Measurements from ENCODE around the gene SLC15A5. TPM values are rescaled to one million over a fixed set of nuclear protein-coding genes. Genes with fewer than 3 reads are reported as not detected.

Gene SLC15A5
- total RNA-seq, 1 donor from 2014 or later, result not detected

- no peak overlapping the region for H3K27ac ChIP-seq
- no peak overlapping the region for H3K4me3 ChIP-seq
- no peaks in the 10 kb centered on the region for H3K27me3 ChIP-seq
- intact Hi-C loops (cut with DNase I), result no loop called here
- TF ChIP-seq, protein P1, sequence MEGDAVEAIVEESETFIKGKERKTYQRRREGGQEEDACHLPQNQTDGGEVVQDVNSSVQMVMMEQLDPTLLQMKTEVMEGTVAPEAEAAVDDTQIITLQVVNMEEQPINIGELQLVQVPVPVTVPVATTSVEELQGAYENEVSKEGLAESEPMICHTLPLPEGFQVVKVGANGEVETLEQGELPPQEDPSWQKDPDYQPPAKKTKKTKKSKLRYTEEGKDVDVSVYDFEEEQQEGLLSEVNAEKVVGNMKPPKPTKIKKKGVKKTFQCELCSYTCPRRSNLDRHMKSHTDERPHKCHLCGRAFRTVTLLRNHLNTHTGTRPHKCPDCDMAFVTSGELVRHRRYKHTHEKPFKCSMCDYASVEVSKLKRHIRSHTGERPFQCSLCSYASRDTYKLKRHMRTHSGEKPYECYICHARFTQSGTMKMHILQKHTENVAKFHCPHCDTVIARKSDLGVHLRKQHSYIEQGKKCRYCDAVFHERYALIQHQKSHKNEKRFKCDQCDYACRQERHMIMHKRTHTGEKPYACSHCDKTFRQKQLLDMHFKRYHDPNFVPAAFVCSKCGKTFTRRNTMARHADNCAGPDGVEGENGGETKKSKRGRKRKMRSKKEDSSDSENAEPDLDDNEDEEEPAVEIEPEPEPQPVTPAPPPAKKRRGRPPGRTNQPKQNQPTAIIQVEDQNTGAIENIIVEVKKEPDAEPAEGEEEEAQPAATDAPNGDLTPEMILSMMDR (IDR thresholded peaks at IDR 0.05), result no peak
- no peaks in the 10 kb centered on the region for H3K36me3 ChIP-seq
- no peaks in the 10 kb centered on the region for H3K9me3 ChIP-seq
- DNase-seq (ENCODE audit: low spot score in 2 of 2), result no peak
- H3K4me1 ChIP-seq, result no peaks in the 10 kb centered on the region
These were observed 45.5 kb upstream of the SLC15A5 start for GRCh38 chr12:16323010-16323409.

DNA sequence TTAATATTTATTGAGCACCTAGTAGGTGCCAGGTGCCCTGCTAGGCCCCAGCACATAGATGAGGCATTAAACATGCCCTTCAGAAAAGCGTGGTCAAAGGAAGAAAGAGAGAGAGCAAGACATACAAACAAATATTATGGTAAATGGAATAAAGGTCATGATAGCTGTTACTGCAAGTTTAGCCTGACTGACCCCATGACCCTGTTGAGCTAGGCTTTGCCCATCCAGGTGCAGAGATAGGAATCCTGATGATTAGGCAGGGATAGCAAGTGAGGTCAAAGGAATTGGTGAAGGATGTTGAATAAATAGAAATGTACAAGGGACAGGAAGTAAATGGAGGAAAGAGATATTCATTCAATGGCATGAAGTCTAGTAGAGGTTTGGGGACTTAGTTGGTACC, 33.4 kb upstream of the SLC15A5 start:
- TF ChIP-seq, protein P1 (IDR thresholded peaks at IDR 0.05), result no peak
- intact Hi-C loops (cut with DNase I), result no loop called here

GRCh38 chr12:16307856-16308475, 30.5 kb upstream of the SLC15A5 start:
- Histone ChIP-seq H3K4me1 (no peaks in the 10 kb centered on the region), H3K9me3 (peaks cover 9% of the 10 kb centered on the region in 2 donors), H3K4me3 (no peak overlapping the region), H3K27me3 (no peaks in the 10 kb centered on the region), H3K27ac (no peak overlapping the region), H3K36me3 (no peaks in the 10 kb centered on the region)
- DNase-seq (ENCODE audit: low spot score in 2 of 2), result no peak
- intact Hi-C loops (cut with DNase I), result no loop called here
- TF ChIP-seq, protein P1 (IDR thresholded peaks at IDR 0.05), result no peak

More for the DNA sequence above, 33.4 kb upstream of the SLC15A5 start:
- no peaks in the 10 kb centered on the region for H3K36me3 ChIP-seq
- no peak overlapping the region for H3K4me3 ChIP-seq
- H3K9me3 ChIP-seq, result peaks cover 9% of the 10 kb centered on the region in 2 donors
- H3K4me1 ChIP-seq, result no peaks in the 10 kb centered on the region
- H3K27me3 ChIP-seq, result no peaks in the 10 kb centered on the region
- H3K27ac ChIP-seq, result no peak overlapping the region
- no peak for DNase-seq (ENCODE audit: low spot score in 2 of 2)

- no peak overlapping the region for H3K4me3 ChIP-seq
- TF ChIP-seq, protein P1 (IDR thresholded peaks at IDR 0.05), result no peak
- H3K4me1 ChIP-seq, result no peaks in the 10 kb centered on the region
- no peaks in the 10 kb centered on the region for H3K36me3 ChIP-seq
- no peaks in the 10 kb centered on the region for H3K27me3 ChIP-seq
- no peak overlapping the region for H3K27ac ChIP-seq
- no peak for DNase-seq (ENCODE audit: low spot score in 2 of 2)
- peaks cover 0 to 4% of the 10 kb centered on the region in 2 donors for H3K9me3 ChIP-seq
- intact Hi-C loops (cut with DNase I), result no loop called here
These were observed 26.5 kb upstream of the SLC15A5 start for GRCh38 chr12:16303939-16304338.

- no peak overlapping the region for H3K4me3 ChIP-seq
- no peaks in the 10 kb centered on the region for H3K4me1 ChIP-seq
- no peaks in the 10 kb centered on the region for H3K9me3 ChIP-seq
- TF ChIP-seq, protein P1 (IDR thresholded peaks at IDR 0.05), result no peak
- DNase-seq (ENCODE audit: low spot score in 2 of 2), result no peak
- intact Hi-C loops (cut with DNase I), result no loop called here
- H3K27me3 ChIP-seq, result no peaks in the 10 kb centered on the region
- H3K27ac ChIP-seq, result no peak overlapping the region
- no peaks in the 10 kb centered on the region for H3K36me3 ChIP-seq
These were observed 23.3 kb upstream of the SLC15A5 start for GRCh38 chr12:16300736-16301135.

DNA sequence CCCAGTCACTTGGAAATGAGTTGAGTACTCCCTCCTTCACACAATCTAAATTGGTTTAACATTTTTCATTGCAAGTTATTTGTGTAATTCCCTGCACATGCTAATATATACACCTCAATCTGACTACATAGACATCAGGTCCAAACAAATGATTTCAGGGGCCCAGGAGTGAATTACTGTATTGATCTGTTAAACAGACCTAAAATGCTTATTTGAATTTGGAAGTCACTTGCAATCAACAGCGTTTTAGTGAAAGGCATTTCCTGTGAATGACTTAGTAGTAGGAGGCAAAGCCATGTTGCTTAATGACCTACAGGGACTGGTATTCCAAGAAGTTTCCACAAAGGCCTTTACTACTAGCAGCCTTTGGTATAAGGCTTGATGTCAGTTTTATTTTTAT, 22.6 kb upstream of the SLC15A5 start:
- H3K27ac ChIP-seq, result no peak overlapping the region
- intact Hi-C loops (cut with DNase I), result no loop called here
- no peak for DNase-seq (ENCODE audit: low spot score in 2 of 2)

More for the DNA sequence above, 22.6 kb upstream of the SLC15A5 start:
- no peak overlapping the region for H3K4me3 ChIP-seq
- H3K27me3 ChIP-seq, result no peaks in the 10 kb centered on the region
- no peaks in the 10 kb centered on the region for H3K9me3 ChIP-seq
- no peaks in the 10 kb centered on the region for H3K36me3 ChIP-seq
- no peaks in the 10 kb centered on the region for H3K4me1 ChIP-seq
- TF ChIP-seq, protein P1 (IDR thresholded peaks at IDR 0.05), result no peak

Measured in ascending aorta (tissue), 2 donors.